Stimulated activated CD8-positive, alpha-beta memory T cell treated with anti-CD3 and anti-CD28 coated beads, Interleukin-2, amount 100 ng/mL, for 48 hours (primary cell): Measurements from ENCODE around the gene SKIL.

Source experiments
- DNase-seq, 2 donors: peaks; one replicate each; pipeline ENCODE4 v3.0.0-alpha.2; 2020; ENCODE audit warnings: low read depth in 2 of 2

Gene SKIL

GRCh38 chr3:170346481-170347392 is 10.8 kb upstream of the SKIL start:
- DNase-seq, result no peak

- DNase-seq, result no peak
Measured at GRCh38 chr3:170350515-170351413, 6.8 kb upstream of the SKIL start.

GRCh38 chr3:170352936-170353335 is 4.6 kb upstream of the SKIL start:
- no peak for DNase-seq

GRCh38 chr3:170353485-170353884 is 4.0 kb upstream of the SKIL start:
- no peak for DNase-seq

GRCh38 chr3:170354760-170355159 is 2.8 kb upstream of the SKIL start:
- no peak for DNase-seq

GRCh38 chr3:170355738-170356595 is 1.5 kb upstream of the SKIL start:
- DNase-seq, result peak; percentile 0 to 10

- peak; percentile 36 to 63 for DNase-seq
Measured at GRCh38 chr3:170356596-170357175, 829 bp upstream of the SKIL start.

- DNase-seq, result peak; percentile 63 to 75
Measured at GRCh38 chr3:170358042-170359010, 811 bp downstream of the SKIL start.

GRCh38 chr3:170359178-170359704 is 1.7 kb downstream of the SKIL start:
- DNase-seq, result no peak

- no peak for DNase-seq
Measured at GRCh38 chr3:170360466-170360865, 3.0 kb downstream of the SKIL start.

- DNase-seq, result no peak
Measured at GRCh38 chr3:170360916-170361315, 3.4 kb downstream of the SKIL start.

- DNase-seq, result no peak
Measured at GRCh38 chr3:170361711-170362110, 4.2 kb downstream of the SKIL start.

GRCh38 chr3:170363471-170363994 is 6.0 kb downstream of the SKIL start:
- no peak for DNase-seq

GRCh38 chr3:170364965-170365364 is 7.5 kb downstream of the SKIL start:
- no peak for DNase-seq

- no peak for DNase-seq
Measured at GRCh38 chr3:170367797-170368196, 10.3 kb downstream of the SKIL start.

GRCh38 chr3:170368921-170369320 is 11.4 kb downstream of the SKIL start:
- no peak for DNase-seq

GRCh38 chr3:170372190-170372879 is 14.8 kb downstream of the SKIL start:
- DNase-seq, result no peak

- no peak for DNase-seq
Measured at GRCh38 chr3:170383567-170383966, 26.1 kb downstream of the SKIL start.

GRCh38 chr3:170386468-170386867 is 29.0 kb downstream of the SKIL start:
- no peak for DNase-seq
